GM23338 (cell line): ENCODE data around the gene PKD2L2. TPM values are rescaled to one million over a fixed set of nuclear protein-coding genes. Genes with fewer than 3 reads are reported as not detected.

ENCODE experiments used
- ATAC-seq: fragments of 200-7000 bp; cut with Tn5 transposase; 3 replicates; pipeline ENCODE4 v1.9.1; 2020
- DNase-seq: peaks from one replicate; pipeline ENCODE4 v3.0.0-alpha.2; 2015; ENCODE audit warnings: low spot score
- H2AFZ ChIP-seq: fragments of 200-600 bp; sonication (generic); 2 replicates; pipeline ENCODE4 v1.8.0; 2016; ENCODE audit warnings: antibody characterized with exemption, mild to moderate bottlenecking, moderate library complexity
- H3F3A ChIP-seq: fragments of 200-600 bp; sonication (generic); replicated peaks from 2 replicates; pipeline ENCODE4 v1.8.0; 2017; ENCODE audit warnings: antibody characterized with exemption, mixed run types, low read depth
- H3K27ac ChIP-seq: fragments of 200-600 bp; sonication (generic); 2 replicates; pipeline ENCODE4 v1.6.1; 2016; ENCODE audit warnings: low read depth
- H3K27me3 ChIP-seq: fragments of 200-600 bp; sonication (generic); 2 replicates; pipeline ENCODE4 v1.8.0; 2016; ENCODE audit warnings: mild to moderate bottlenecking, mixed run types, moderate library complexity; ENCODE audit not compliant: insufficient read depth
- H3K36me3 ChIP-seq: fragments of 200-600 bp; sonication (generic); 2 replicates; pipeline ENCODE4 v1.8.0; 2016; ENCODE audit warnings: mild to moderate bottlenecking; ENCODE audit not compliant: insufficient read depth
- H3K4me1 ChIP-seq: fragments of 200-600 bp; sonication (generic); 2 replicates; pipeline ENCODE4 v1.8.0; 2016; ENCODE audit warnings: mild to moderate bottlenecking, moderate library complexity; ENCODE audit not compliant: insufficient read depth
- H3K4me2 ChIP-seq: fragments of 200-600 bp; sonication (generic); 2 replicates; pipeline ENCODE4 v1.7.1; 2017; ENCODE audit warnings: mixed run types
- H3K4me3 ChIP-seq: fragments of 200-600 bp; sonication (generic); 2 replicates; pipeline ENCODE4 v1.6.1; 2016; ENCODE audit warnings: mixed run types
- H3K79me2 ChIP-seq: fragments of 200-600 bp; sonication (generic); replicated peaks from 2 replicates; pipeline ENCODE4 v1.8.0; 2017; ENCODE audit warnings: mild to moderate bottlenecking; ENCODE audit not compliant: insufficient read depth
- H3K9me2 ChIP-seq: fragments of 200-600 bp; sonication (generic); 2 replicates; pipeline ENCODE4 v1.8.0; 2017; ENCODE audit not compliant: insufficient read depth
- H4K20me1 ChIP-seq: fragments of 200-600 bp; sonication (generic); replicated peaks from 2 replicates; pipeline ENCODE4 v1.8.0; 2017; ENCODE audit warnings: mild to moderate bottlenecking; ENCODE audit not compliant: insufficient read depth
- H3K27ac Mint-ChIP-seq: 2 replicates; pipeline ENCODE4 v1.8.0; 2020; ENCODE audit warnings: inconsistent platforms, mild to moderate bottlenecking, moderate library complexity, mixed read lengths
- H3K27me3 Mint-ChIP-seq: 3 replicates; pipeline ENCODE4 v1.8.0; 2022; ENCODE audit warnings: low read depth, mild to moderate bottlenecking, moderate library complexity, mixed read lengths, inconsistent platforms; ENCODE audit not compliant: insufficient read depth, poor library complexity
- H3K36me3 Mint-ChIP-seq: 3 replicates; pipeline ENCODE4 v1.8.0; 2021; ENCODE audit warnings: low read depth, mild to moderate bottlenecking, inconsistent platforms, moderate library complexity, mixed read lengths
- H3K4me1 Mint-ChIP-seq: 3 replicates; pipeline ENCODE4 v1.8.0; 2020; ENCODE audit warnings: mild to moderate bottlenecking, inconsistent platforms, mixed read lengths
- H3K4me3 Mint-ChIP-seq: 3 replicates; pipeline ENCODE4 v1.8.0; 2021; ENCODE audit warnings: moderate library complexity, mild to moderate bottlenecking, inconsistent platforms, mixed read lengths
- H3K9me3 Mint-ChIP-seq: 3 replicates; pipeline ENCODE4 v1.8.0; 2020; ENCODE audit warnings: moderate library complexity, mild to moderate bottlenecking, inconsistent platforms, mixed read lengths
- CREB1 ChIP-seq: fragments of 250-450 bp; sonication (Bioruptor Pico); IDR thresholded peaks from 2 replicates; pipeline ENCODE4 v1.5.0; 2020; ENCODE audit warnings: low read depth, mild to moderate bottlenecking, moderate library complexity
- EZH2 ChIP-seq: fragments of 200-600 bp; sonication (generic); IDR thresholded peaks from one replicate; pipeline ENCODE4 v1.8.0; 2017; ENCODE audit warnings: antibody characterized with exemption, mild to moderate bottlenecking, low read depth; ENCODE audit not compliant: unreplicated experiment
- EZH2phosphoT487 ChIP-seq: fragments of 200-600 bp; sonication (generic); IDR thresholded peaks from one replicate; pipeline ENCODE4 v1.8.1; 2018; ENCODE audit warnings: antibody characterized with exemption; ENCODE audit not compliant: unreplicated experiment
- JUNB ChIP-seq: IDR thresholded peaks from one replicate; pipeline ENCODE4 v1.6.1; 2016; ENCODE audit warnings: antibody characterized with exemption; ENCODE audit not compliant: unreplicated experiment
- NANOG ChIP-seq: IDR thresholded peaks from 2 replicates; pipeline ENCODE4 v1.6.1; 2016; ENCODE audit warnings: antibody characterized with exemption, borderline replicate concordance
- POLR2AphosphoS5 ChIP-seq: IDR thresholded peaks from 2 replicates; pipeline ENCODE4 v1.6.1; 2016; ENCODE audit warnings: antibody characterized with exemption, low read depth
- STAT1 ChIP-seq: IDR thresholded peaks from one replicate; pipeline ENCODE4 v1.6.1; 2016; ENCODE audit warnings: antibody characterized with exemption; ENCODE audit not compliant: unreplicated experiment
- ZNF114 ChIP-seq: fragments of 250-450 bp; sonication (Bioruptor Pico); IDR thresholded peaks from 2 replicates; pipeline ENCODE4 v1.5.0; 2020; ENCODE audit warnings: mild to moderate bottlenecking, moderate library complexity
- ZNF331 ChIP-seq: fragments of 250-450 bp; sonication (Bioruptor Pico); IDR thresholded peaks from 2 replicates; pipeline ENCODE4 v1.5.0; 2020; ENCODE audit warnings: low read depth, mild to moderate bottlenecking, moderate library complexity
- polyA plus RNA-seq: library from polyadenylated mRNA; unstranded; fragments of >200 nt; fragmentation: Nextera tagmentation; extraction: Ambion mirVana; gene quantifications from 2 replicates; pipeline ENCODE4 v1.2.1, GENCODE V29; 2016
- total RNA-seq: library from RNA; depleted of rRNA; stranded (reverse); fragments of >200 nt; shearing (Covaris generic); gene quantifications from 2 replicates; pipeline ENCODE4 v1.2.3, GENCODE V29; 2014
- TF ChIP-seq, protein P1 (sequence below), 2 experiments: fragments of 200-600 bp in 1 of 2; sonication (generic) in 1 of 2; conservative IDR thresholded peaks; 2 replicates each; pipeline versions ENCODE4 v1.5.1 to v1.6.1; 2016 to 2017; ENCODE audit warnings: antibody characterized with exemption in 2 of 2, low read depth in 2 of 2, mild to moderate bottlenecking in 2 of 2, moderate library complexity in 1 of 2
- TF ChIP-seq, protein P2 (sequence below): fragments of 250-450 bp; sonication (Bioruptor Pico); IDR thresholded peaks from 2 replicates; pipeline ENCODE4 v1.5.0; 2020; ENCODE audit warnings: mild to moderate bottlenecking, moderate library complexity
- TF ChIP-seq, protein P3 (sequence below): IDR thresholded peaks from one replicate; pipeline ENCODE4 v1.6.1; 2018; ENCODE audit warnings: antibody characterized with exemption; ENCODE audit not compliant: unreplicated experiment
- TF ChIP-seq, protein P4 (sequence below): IDR thresholded peaks from 2 replicates; pipeline ENCODE4 v1.6.1; 2016; ENCODE audit warnings: antibody characterized with exemption

The PKD2L2 gene
- total and polyA plus RNA-seq, 2 experiments from 2014 or later: 0.16 TPM; not detected in 1

DNA sequence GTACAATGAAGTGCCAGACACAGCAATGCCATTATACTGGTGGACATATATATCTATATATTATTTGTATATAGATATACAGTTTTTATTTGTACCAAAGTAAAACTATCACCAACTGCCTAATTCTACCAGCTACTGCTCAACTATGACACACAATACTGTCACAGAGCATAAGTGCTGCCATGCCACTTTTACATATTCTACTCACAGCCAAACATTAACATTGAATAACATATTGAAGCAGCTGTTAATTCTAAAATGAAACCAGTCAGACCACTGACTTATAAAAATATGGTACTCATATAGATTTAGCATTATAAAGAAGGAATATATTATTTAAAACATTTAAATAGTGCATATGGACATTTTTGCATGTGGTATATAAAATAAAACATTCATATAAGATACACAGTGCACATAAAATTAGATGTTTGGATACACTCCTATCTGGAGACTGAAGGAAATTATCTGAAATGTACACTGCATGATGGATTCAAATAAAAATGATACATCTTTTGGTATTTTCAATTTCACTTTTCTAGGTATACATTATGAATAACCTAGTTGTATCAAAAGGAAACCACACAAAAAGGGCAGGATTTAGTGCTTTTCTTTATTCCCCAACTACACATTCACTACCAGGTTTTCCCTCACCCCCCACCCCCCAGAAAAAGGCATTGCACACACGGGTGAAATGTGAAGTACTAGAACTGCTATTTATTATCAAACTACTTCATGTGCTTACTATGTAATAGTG is 48.9 kb downstream of the PKD2L2 start:
- Histone ChIP-seq H3K79me2 (no peaks in the 10 kb centered on the region), H3K4me1 (no peaks in the 10 kb centered on the region), H3K27me3 (no peaks in the 10 kb centered on the region), H3K36me3 (peaks cover 38% of the 10 kb centered on the region), H3K4me3 (no peak overlapping the region), H4K20me1 (peaks cover 6% of the 10 kb centered on the region; the same call in 1 of the 2 replicates), H3K27ac (no peak overlapping the region), H3K9me2 (no peaks in the 10 kb centered on the region), H2AFZ (no peak overlapping the region), H3K4me2 (no peak overlapping the region), H3F3A (no peaks in the 10 kb centered on the region)
- peaks cover 8% of the 10 kb centered on the region for H3K27me3 Mint-ChIP-seq
- no peak overlapping the region for H3K4me3 Mint-ChIP-seq
- H3K36me3 Mint-ChIP-seq: peaks cover 47% of the 10 kb centered on the region
- no peaks in the 10 kb centered on the region for H3K4me1 Mint-ChIP-seq
- H3K27ac Mint-ChIP-seq: no peak overlapping the region
- ATAC-seq: no peak
- TF ChIP-seq NANOG (no peak), STAT1 (no peak), CREB1 (CRISPR knock-in tag) (no peak), ZNF331 (CRISPR knock-in tag) (no peak), ZNF114 (CRISPR knock-in tag) (no peak), EZH2phosphoT487 (no peak), JUNB (no peak), EZH2 (no peak), POLR2AphosphoS5 (no peak)
- TF ChIP-seq, protein P1, sequence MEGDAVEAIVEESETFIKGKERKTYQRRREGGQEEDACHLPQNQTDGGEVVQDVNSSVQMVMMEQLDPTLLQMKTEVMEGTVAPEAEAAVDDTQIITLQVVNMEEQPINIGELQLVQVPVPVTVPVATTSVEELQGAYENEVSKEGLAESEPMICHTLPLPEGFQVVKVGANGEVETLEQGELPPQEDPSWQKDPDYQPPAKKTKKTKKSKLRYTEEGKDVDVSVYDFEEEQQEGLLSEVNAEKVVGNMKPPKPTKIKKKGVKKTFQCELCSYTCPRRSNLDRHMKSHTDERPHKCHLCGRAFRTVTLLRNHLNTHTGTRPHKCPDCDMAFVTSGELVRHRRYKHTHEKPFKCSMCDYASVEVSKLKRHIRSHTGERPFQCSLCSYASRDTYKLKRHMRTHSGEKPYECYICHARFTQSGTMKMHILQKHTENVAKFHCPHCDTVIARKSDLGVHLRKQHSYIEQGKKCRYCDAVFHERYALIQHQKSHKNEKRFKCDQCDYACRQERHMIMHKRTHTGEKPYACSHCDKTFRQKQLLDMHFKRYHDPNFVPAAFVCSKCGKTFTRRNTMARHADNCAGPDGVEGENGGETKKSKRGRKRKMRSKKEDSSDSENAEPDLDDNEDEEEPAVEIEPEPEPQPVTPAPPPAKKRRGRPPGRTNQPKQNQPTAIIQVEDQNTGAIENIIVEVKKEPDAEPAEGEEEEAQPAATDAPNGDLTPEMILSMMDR (conservative IDR thresholded peaks at IDR 0.05; ENCODE audit: low read depth in 2 of 2): no peak
- TF ChIP-seq, protein P2, sequence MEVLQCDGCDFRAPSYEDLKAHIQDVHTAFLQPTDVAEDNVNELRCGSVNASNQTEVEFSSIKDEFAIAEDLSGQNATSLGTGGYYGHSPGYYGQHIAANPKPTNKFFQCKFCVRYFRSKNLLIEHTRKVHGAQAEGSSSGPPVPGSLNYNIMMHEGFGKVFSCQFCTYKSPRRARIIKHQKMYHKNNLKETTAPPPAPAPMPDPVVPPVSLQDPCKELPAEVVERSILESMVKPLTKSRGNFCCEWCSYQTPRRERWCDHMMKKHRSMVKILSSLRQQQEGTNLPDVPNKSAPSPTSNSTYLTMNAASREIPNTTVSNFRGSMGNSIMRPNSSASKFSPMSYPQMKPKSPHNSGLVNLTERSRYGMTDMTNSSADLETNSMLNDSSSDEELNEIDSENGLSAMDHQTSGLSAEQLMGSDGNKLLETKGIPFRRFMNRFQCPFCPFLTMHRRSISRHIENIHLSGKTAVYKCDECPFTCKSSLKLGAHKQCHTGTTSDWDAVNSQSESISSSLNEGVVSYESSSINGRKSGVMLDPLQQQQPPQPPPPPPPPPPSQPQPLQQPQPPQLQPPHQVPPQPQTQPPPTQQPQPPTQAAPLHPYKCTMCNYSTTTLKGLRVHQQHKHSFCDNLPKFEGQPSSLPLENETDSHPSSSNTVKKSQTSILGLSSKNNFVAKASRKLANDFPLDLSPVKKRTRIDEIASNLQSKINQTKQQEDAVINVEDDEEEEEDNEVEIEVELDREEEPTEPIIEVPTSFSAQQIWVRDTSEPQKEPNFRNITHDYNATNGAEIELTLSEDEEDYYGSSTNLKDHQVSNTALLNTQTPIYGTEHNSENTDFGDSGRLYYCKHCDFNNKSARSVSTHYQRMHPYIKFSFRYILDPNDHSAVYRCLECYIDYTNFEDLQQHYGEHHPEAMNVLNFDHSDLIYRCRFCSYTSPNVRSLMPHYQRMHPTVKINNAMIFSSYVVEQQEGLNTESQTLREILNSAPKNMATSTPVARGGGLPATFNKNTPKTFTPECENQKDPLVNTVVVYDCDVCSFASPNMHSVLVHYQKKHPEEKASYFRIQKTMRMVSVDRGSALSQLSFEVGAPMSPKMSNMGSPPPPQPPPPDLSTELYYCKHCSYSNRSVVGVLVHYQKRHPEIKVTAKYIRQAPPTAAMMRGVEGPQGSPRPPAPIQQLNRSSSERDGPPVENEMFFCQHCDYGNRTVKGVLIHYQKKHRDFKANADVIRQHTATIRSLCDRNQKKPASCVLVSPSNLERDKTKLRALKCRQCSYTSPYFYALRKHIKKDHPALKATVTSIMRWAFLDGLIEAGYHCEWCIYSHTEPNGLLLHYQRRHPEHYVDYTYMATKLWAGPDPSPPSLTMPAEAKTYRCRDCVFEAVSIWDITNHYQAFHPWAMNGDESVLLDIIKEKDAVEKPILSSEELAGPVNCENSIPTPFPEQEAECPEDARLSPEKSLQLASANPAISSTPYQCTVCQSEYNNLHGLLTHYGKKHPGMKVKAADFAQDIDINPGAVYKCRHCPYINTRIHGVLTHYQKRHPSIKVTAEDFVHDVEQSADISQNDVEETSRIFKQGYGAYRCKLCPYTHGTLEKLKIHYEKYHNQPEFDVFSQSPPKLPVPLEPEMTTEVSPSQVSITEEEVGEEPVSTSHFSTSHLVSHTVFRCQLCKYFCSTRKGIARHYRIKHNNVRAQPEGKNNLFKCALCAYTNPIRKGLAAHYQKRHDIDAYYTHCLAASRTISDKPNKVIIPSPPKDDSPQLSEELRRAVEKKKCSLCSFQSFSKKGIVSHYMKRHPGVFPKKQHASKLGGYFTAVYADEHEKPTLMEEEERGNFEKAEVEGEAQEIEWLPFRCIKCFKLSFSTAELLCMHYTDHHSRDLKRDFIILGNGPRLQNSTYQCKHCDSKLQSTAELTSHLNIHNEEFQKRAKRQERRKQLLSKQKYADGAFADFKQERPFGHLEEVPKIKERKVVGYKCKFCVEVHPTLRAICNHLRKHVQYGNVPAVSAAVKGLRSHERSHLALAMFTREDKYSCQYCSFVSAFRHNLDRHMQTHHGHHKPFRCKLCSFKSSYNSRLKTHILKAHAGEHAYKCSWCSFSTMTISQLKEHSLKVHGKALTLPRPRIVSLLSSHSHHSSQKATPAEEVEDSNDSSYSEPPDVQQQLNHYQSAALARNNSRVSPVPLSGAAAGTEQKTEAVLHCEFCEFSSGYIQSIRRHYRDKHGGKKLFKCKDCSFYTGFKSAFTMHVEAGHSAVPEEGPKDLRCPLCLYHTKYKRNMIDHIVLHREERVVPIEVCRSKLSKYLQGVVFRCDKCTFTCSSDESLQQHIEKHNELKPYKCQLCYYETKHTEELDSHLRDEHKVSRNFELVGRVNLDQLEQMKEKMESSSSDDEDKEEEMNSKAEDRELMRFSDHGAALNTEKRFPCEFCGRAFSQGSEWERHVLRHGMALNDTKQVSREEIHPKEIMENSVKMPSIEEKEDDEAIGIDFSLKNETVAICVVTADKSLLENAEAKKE: no peak
- TF ChIP-seq, protein P3, sequence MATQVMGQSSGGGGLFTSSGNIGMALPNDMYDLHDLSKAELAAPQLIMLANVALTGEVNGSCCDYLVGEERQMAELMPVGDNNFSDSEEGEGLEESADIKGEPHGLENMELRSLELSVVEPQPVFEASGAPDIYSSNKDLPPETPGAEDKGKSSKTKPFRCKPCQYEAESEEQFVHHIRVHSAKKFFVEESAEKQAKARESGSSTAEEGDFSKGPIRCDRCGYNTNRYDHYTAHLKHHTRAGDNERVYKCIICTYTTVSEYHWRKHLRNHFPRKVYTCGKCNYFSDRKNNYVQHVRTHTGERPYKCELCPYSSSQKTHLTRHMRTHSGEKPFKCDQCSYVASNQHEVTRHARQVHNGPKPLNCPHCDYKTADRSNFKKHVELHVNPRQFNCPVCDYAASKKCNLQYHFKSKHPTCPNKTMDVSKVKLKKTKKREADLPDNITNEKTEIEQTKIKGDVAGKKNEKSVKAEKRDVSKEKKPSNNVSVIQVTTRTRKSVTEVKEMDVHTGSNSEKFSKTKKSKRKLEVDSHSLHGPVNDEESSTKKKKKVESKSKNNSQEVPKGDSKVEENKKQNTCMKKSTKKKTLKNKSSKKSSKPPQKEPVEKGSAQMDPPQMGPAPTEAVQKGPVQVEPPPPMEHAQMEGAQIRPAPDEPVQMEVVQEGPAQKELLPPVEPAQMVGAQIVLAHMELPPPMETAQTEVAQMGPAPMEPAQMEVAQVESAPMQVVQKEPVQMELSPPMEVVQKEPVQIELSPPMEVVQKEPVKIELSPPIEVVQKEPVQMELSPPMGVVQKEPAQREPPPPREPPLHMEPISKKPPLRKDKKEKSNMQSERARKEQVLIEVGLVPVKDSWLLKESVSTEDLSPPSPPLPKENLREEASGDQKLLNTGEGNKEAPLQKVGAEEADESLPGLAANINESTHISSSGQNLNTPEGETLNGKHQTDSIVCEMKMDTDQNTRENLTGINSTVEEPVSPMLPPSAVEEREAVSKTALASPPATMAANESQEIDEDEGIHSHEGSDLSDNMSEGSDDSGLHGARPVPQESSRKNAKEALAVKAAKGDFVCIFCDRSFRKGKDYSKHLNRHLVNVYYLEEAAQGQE: no peak
- TF ChIP-seq, protein P4, sequence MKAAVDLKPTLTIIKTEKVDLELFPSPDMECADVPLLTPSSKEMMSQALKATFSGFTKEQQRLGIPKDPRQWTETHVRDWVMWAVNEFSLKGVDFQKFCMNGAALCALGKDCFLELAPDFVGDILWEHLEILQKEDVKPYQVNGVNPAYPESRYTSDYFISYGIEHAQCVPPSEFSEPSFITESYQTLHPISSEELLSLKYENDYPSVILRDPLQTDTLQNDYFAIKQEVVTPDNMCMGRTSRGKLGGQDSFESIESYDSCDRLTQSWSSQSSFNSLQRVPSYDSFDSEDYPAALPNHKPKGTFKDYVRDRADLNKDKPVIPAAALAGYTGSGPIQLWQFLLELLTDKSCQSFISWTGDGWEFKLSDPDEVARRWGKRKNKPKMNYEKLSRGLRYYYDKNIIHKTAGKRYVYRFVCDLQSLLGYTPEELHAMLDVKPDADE: no peak
- DNase-seq: no peak
- no peaks in the 10 kb centered on the region for H3K9me3 Mint-ChIP-seq
